Peyer's patch (tissue), 4 donors: ENCODE results near the gene SAE1. TPM values are rescaled to one million over a fixed set of nuclear protein-coding genes. Genes with fewer than 3 reads are reported as not detected.

Experiments
- DNase-seq, 3 donors: peaks; one replicate each; pipeline ENCODE4 v3.0.0-alpha.2; 2017 to 2019
- H3K27ac ChIP-seq, 4 donors: fragments of 200-600 bp; sonication (generic); one replicate each; pipeline ENCODE4 v1.5.1; 2016 to 2019
- H3K27me3 ChIP-seq, 2 donors: fragments of 200-600 bp; sonication (generic); one replicate each; pipeline ENCODE4 v1.5.1; 2019
- H3K36me3 ChIP-seq, 3 donors: fragments of 200-600 bp; sonication (generic); one replicate each; pipeline ENCODE4 v1.5.1; 2016 to 2019
- H3K4me1 ChIP-seq, 4 donors: fragments of 200-600 bp; sonication (generic); one replicate each; pipeline ENCODE4 v1.5.1; 2016 to 2019
- H3K4me3 ChIP-seq, 4 donors: fragments of 200-600 bp; sonication (generic); 1 replicate in 3 of 4; 2 replicates in 1 of 4; pipeline ENCODE4 v1.5.1; 2016 to 2019; ENCODE audit warnings: mild to moderate bottlenecking in 1 of 4
- H3K9me3 ChIP-seq, 4 donors: fragments of 200-600 bp; sonication (generic); one replicate each; pipeline ENCODE4 v1.5.1; 2016 to 2019; ENCODE audit warnings: mild to moderate bottlenecking in 1 of 4
- CTCF ChIP-seq, 6 experiments: fragments of 450-650 bp in 4 of 6; fragments of 200-600 bp in 2 of 6; sonication (generic) in 1 of 6; IDR thresholded peaks; one replicate each; pipeline ENCODE4 v1.5.1; 2017 to 2019; ENCODE audit warnings: antibody characterized with exemption in 6 of 6, mild to moderate bottlenecking in 3 of 6, moderate library complexity in 1 of 6
- POLR2A ChIP-seq, 2 donors: fragments of 450-650 bp; IDR thresholded peaks; one replicate each; pipeline ENCODE4 v1.5.1; 2017; ENCODE audit warnings: antibody characterized with exemption in 2 of 2, mild to moderate bottlenecking in 2 of 2, moderate library complexity in 2 of 2
- total RNA-seq, 4 donors: library from RNA; depleted of rRNA; stranded (reverse); fragments of >200 nt; gene quantifications; one replicate each; pipeline ENCODE4 v1.1.0, GENCODE V29; 2016

The SAE1 gene
- total RNA-seq, 4 donors from 2014 or later, result 35.9 to 73.4 (median 40.3) TPM

DNA sequence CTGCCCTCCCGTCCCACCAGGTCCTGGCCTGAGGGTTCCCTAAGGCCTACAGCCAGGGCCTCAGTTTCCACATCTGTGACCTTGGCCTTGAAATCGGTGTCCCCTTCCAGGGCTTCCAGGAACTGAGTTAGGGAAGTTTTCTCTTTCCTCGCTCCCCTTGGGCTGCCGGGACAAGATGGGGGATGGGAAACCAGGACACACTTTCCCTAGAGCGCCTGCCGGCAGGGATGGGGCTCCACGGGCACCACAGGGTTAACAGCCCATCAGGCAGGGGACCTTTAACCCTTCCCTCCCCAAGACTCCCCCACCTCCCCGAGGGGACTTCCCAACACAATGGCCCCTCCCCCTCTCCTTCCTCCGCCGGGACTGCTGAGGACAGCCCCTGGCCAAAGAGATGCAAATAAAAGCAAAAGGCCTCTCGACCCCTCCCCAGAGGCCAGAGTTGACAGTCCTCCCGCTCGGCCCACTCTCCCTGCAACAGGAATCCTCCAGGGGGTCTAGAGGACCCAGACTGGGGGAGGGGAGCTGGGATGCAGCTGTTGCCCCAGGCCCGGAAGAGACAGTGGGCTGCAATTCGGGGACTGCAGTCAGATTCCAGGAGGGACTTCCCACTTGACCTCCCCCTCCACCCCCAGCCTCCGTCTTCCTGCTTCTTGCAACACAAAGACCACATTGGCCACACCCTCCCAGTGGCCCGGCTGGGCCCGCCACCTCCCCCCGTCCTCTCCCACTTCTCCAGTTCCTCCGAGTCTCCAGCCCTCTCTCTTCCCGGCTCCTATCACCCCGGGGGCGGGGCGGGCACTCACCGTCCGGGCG is 96.9 kb downstream of the SAE1 start:
- Histone ChIP-seq H3K4me3 (peak overlapping the region; percentile 47 to 96 (median 80)), H3K27ac (peak overlapping the region; percentile 97 to 100 (median 99)), H3K4me1 (peaks cover 4 to 55% (median 32%) of the 10 kb centered on the region in 4 donors), H3K9me3 (no peaks in the 10 kb centered on the region), H3K36me3 (no peaks in the 10 kb centered on the region), H3K27me3 (no peaks in the 10 kb centered on the region)
- DNase-seq, result peak; percentile 77 to 90 (median 77)
- TF ChIP-seq CTCF (IDR thresholded peaks at IDR 0.05), result no peak
- TF ChIP-seq POLR2A (IDR thresholded peaks at IDR 0.05), result peak in 1 of 2 donors; percentile 34

DNA sequence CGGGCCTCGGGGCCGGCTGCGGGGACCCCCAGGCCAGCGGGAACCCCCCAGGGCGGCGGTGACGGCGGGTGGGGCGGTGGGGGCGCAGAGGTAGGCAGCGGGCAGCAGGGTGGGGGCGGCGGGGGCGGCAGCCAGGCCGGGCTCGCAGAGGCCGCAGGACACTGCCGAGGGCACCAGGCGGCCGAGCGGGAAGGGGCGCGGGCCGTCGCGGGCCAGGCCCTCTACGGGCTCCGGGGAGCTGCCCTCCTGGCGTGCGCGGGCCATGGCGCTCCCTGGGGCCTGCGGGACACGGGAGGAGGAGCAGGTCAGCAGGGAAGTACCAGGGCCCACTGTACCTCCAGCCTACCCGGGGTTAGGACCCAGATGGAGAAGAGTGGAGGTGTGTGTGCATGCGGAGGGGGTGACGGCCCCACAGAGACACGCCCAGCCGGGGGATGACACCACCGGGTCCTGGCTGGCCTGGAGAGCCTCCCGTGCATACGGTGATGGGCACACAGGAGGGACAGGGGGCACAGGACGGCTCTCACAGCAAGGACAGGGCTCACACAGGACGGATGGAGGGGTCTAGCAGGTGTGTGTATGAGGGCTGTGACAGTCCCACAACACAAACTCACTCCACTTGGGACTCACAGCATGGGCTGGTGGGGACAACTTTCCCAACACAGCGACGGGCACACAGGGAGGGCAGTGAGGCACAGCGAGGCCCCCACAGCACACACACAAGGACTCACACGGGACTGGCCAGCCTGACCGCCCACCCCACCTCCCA is 97.7 kb downstream of the SAE1 start:
- H3K9me3 ChIP-seq, result no peaks in the 10 kb centered on the region
- DNase-seq, result peak; percentile 70 to 79 (median 72)
- H3K27ac ChIP-seq, result peak overlapping the region; percentile 97 to 100 (median 99)
- TF ChIP-seq POLR2A (IDR thresholded peaks at IDR 0.05) (no peak), CTCF (IDR thresholded peaks at IDR 0.05) (no peak)
- peak overlapping the region; percentile 47 to 96 (median 80) for H3K4me3 ChIP-seq
- peaks cover 4 to 55% (median 32%) of the 10 kb centered on the region in 4 donors for H3K4me1 ChIP-seq
- H3K36me3 ChIP-seq, result no peaks in the 10 kb centered on the region
- H3K27me3 ChIP-seq, result no peaks in the 10 kb centered on the region

GRCh38 chr19:47228937-47229675 is 98.5 kb downstream of the SAE1 start:
- TF ChIP-seq CTCF (IDR thresholded peaks at IDR 0.05), result no peak
- TF ChIP-seq POLR2A (IDR thresholded peaks at IDR 0.05), result no peak
- H3K27ac ChIP-seq, result peak overlapping the region; percentile 97 to 100 (median 99)
- H3K9me3 ChIP-seq, result no peaks in the 10 kb centered on the region
- peaks cover 4 to 55% (median 32%) of the 10 kb centered on the region in 4 donors for H3K4me1 ChIP-seq
- H3K27me3 ChIP-seq, result no peaks in the 10 kb centered on the region
- peak overlapping the region; percentile 76 to 99 (median 90) for H3K4me3 ChIP-seq
- H3K36me3 ChIP-seq, result no peaks in the 10 kb centered on the region
- DNase-seq, result peak in 2 of 3 donors; percentile 49 to 62

GRCh38 chr19:47229676-47230053 is 99.0 kb downstream of the SAE1 start:
- no peak for TF ChIP-seq POLR2A (IDR thresholded peaks at IDR 0.05)
- TF ChIP-seq CTCF (IDR thresholded peaks at IDR 0.05), result no peak
- H3K27me3 ChIP-seq, result no peaks in the 10 kb centered on the region
- peaks cover 4 to 55% (median 32%) of the 10 kb centered on the region in 4 donors for H3K4me1 ChIP-seq
- H3K4me3 ChIP-seq, result peak overlapping the region; percentile 76 to 99 (median 90)
- H3K36me3 ChIP-seq, result no peaks in the 10 kb centered on the region
- peak overlapping the region; percentile 97 to 100 (median 99) for H3K27ac ChIP-seq
- DNase-seq, result no peak
- H3K9me3 ChIP-seq, result no peaks in the 10 kb centered on the region
